ENCODE measurements around the gene EMC1. TPM values are rescaled to one million over a fixed set of nuclear protein-coding genes. Genes with fewer than 3 reads are reported as not detected.

The EMC1 gene
- 59.0 and 73.9 TPM in 2 replicates for total RNA-seq

DNA sequence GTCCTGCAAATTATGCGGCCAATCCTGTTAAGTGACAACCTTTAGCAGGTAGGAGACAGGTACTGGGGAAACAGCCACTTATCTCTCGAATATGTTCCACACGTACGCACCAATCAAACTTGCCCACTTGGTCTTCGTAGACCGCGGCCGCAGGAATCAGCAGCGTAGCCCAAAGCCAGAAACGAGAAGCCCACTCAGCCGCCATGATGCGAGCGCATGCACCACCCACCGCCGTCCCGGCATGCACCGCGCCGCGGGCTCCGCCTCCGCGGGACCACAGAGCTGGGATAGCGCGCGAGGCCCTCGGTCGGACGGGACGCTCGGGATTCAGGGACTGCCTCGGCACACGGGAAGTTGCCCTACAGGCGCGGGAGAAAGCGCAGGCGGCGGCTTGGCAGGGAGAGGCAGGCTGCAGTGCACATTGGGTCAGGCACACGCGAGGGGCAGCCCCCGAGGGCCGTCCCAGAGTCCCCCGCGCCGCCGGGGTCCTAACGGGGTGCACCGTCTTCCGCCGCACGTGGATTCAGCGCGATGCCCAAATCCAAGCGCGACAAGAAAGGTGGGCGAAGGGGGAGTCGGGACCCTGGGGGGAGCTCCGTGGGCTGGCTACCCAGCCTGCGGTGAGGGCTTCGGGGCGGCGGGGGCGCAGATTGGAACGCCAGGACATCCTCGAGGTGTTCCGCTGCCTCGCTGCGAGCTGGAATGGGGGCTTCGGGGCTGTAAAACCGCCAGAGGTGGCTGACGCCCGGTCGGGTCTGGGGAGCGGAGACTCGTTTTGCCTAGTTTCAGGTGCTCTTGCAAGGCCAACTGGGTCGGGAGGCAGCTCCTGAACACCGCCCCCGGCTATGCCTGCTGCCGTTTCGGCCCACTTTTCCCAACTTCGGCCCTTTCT lies at the start of gene EMC1, which contains the start of gene MRTO4:
EMC1 (minus strand) TSS at position 220 of the 892 bp plus-strand sequence; CDS start at position 205, 15 bp downstream.
MRTO4 (plus strand) TSS at position 501 of the 892 bp plus-strand sequence; CDS start at position 532, 31 bp downstream.

DNA sequence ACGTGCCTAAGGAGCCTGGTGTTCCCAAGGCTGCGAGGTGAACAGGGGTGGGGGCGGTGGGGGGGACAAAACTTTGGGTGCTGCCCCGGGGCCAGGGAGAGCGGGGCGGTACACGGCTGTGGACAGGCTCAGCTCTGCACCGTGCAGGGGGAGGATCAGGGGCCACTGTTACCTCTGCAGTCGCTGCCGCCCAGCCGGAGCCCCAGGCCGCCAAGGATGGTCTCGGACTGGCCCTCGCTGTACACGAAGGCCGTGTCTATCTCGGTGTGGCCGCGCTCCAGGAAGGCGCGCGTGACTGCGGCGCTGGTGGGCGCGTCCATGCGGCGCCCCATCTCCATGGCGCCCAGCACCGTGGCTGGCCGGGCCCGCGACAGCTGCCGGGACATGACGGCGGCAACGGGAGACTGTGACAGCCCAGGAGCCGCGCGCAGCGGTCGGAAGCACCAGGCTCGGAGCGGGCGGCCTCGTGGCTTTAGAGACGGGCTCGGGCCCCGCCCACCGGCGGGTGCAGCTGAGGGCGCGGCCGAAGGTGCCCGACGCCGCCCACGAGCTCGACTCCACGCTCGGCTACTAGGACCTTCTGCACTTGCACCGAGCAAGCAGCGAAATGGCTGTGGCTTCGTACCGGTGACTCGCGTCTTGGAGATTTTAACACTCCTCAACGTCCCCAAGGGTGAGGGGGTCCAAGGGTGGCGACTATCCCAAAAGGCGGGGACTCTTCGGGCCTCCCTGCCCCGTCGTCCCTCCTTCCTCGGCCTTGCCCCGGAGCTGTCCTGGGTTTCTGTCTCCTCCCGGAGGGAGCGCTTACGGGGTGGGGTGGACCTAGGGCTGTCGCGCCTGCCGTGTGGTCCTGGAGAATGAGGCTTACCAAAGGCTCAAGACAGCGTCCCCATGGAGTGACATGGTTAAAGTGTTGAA lies 37.3 kb upstream of the EMC1 start, which contains the start of gene AKR7A3:
AKR7A3 (minus strand) TSS at position 447 of the 918 bp plus-strand sequence; CDS start at position 386, 61 bp downstream.

GRCh38 chr1:19209990-19210771 lies 41.1 kb downstream of the EMC1 start, which contains the start of gene UBR4:
TSS of gene UBR4 (minus strand) at chr1:19210266. CDS start at chr1:19210248, 18 bp downstream.

Other genes starting within 250 kb of the EMC1 start
- 69.7 and 112 TPM in 2 replicates for gene UBR4, start 41.3 kb downstream of the EMC1 start, total RNA-seq
- 26.5 and 40.7 TPM in 2 replicates for gene MRTO4, start 281 bp upstream of the EMC1 start, total RNA-seq
- 0.18 and 0.28 TPM in 2 replicates for gene AKR7A3, start 37.2 kb upstream of the EMC1 start, total RNA-seq
- 45.0 and 53.4 TPM in 2 replicates for gene AKR7A2, start 60.6 kb upstream of the EMC1 start, total RNA-seq
- gene SLC66A1, start 60.8 kb upstream of the EMC1 start, total RNA-seq = 12.0 and 14.0 TPM in 2 replicates
- 88.8 and 110 TPM in 2 replicates for gene CAPZB, start 234.0 kb upstream of the EMC1 start, total RNA-seq

Measured in endothelial cell of coronary artery (primary cell).